GM19025 (cell line): ENCODE results near the gene HGS.

ENCODE experiments used
- ATAC-seq: cut with Tn5 transposase; IDR thresholded peaks from one replicate; pipeline ENCODE4 v1.9.1; 2021; ENCODE audit warnings: mild to moderate bottlenecking, low read depth, moderate library complexity; ENCODE audit not compliant: unreplicated experiment

Gene HGS

GRCh38 chr17:81702934-81703746 is 19.3 kb downstream of the HGS start, which contains the start of gene MRPL12:
MRPL12 (plus strand) TSS chr17:81703367; CDS start chr17:81703502, 135 bp downstream.
- ATAC-seq: peak; percentile 78

GRCh38 chr17:81703747-81704654 is 20.2 kb downstream of the HGS start:
- ATAC-seq: no peak

GRCh38 chr17:81705518-81706231 is 21.9 kb downstream of the HGS start:
- ATAC-seq: no peak

DNA sequence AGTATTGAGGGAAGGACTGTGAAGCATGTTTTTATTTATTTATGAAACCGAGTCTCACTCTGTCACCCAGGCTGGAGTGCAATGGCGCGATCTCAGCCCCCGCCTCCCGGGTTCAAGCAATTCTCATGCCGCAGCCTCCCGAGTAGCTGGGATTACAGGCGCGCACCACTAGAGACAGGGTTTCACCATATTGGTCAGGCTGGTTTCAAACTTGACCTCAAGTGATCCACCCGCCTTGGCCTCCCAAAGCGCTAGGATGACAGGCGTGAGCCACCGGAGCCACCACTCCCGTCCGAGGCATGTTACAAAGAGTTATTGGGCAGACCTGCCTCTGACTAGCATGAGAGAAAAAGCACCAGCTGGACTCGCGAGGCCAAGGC is 22.4 kb downstream of the HGS start:
- ATAC-seq: no peak

- ATAC-seq: no peak
Measured at GRCh38 chr17:81706757-81707624, 23.2 kb downstream of the HGS start.

GRCh38 chr17:81707725-81708646 is 24.2 kb downstream of the HGS start:
- ATAC-seq: no peak

DNA sequence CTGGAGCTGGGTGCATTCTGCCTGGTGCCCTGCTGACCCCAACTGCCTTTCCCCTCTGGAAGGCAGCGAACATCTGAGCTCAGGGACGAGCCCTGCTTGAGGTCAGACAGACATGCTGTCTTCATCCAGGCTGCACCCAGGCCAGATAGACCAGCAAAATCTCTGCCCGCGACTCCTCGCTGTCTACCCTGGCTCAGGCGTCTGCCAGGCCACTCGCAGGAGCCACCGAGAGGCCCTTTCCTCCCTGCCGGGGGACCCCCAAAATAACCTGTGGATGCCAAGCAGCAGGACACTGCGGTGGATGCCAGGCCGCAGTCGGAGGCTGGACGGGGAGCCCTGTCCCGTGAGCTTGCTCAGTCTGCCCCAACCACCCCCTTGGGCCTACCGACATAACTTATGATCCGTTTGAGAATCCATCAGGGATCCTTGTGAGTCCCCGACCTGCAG is 25.0 kb downstream of the HGS start:
- no peak for ATAC-seq

- ATAC-seq: no peak
Measured at GRCh38 chr17:81710514-81711308, 26.9 kb downstream of the HGS start.

DNA sequence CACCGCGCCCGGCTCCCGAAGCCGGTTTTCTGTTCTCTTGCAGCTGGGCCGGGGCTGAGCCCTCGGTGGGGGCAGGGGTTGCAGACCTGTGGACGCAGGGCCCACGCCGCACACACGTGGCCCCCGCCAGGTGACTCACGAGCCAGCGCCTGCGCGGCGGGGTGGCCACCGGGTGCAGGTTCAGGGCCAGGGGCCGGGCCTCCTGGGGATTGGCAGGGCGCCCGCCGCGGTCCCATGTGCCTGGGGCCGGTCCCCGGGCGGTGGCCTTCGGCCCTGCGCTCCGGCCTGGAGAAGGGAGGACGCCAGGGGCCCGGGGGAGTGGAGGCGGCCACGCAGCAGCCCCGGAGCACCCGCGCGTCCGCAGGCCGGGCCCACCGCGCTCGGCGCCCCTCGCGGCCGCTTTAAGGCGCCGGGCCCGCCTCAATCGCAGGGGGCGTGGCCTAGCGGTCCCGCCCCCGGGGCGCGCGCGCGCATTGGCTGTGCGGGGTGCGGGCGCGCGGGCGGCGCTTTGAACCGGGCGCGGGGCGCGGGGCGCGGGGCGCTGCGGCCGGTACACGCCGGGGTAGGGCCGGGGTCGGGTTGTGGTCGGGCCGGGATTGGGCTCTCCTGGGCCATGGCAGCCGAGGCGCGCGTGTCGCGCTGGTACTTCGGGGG is 28.1 kb downstream of the HGS start, which contains the start of gene SLC25A10:
Gene SLC25A10, plus strand, starts transcription at position 471 of the 654 bp plus-strand sequence. Its CDS starts 143 bp downstream, at position 614.
- ATAC-seq: peak; percentile 78

- ATAC-seq: peak; percentile 19
Measured at GRCh38 chr17:81712468-81713003, 28.7 kb downstream of the HGS start.

GRCh38 chr17:81713004-81713555 is 29.3 kb downstream of the HGS start:
- no peak for ATAC-seq

- ATAC-seq: no peak
Measured at GRCh38 chr17:81713556-81714411, 30.0 kb downstream of the HGS start.

DNA sequence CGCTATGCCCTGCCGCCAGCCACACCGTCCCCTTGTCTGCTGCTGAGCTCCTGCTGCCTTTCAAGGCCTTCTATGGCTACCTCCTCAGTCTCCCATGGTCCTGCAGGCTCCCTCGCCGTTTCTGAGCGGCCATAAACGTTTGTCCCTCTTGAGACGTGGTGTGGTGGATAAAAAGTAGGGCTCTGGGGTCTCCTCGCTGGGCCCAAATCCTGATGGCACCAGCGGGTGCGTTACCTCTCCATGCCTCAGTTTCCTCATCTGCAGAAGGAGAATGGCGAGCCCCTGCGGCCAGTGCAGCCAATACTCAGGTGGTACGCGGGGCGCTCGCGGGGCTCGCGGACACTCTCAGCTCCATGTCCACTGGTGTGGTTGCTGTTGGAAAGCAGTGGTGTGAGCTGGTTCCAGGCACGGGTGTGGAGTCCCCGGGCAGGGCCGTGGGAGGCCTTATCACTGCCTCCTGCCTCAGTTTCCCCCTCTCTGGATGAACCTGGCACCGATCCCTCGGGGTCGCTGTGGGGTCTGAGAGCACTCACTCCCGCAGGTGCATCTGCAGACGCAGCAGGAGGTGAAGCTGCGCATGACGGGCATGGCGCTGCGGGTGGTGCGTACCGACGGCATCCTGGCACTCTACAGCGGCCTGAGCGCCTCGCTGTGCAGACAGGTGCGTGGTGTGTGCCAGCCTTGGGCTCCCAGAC is 30.7 kb downstream of the HGS start:
- ATAC-seq: no peak

- no peak for ATAC-seq
Measured at GRCh38 chr17:81715107-81715871, 31.5 kb downstream of the HGS start.
